Lung (tissue), 12 donors: ENCODE data around the gene BTBD16. TPM values are rescaled to one million over a fixed set of nuclear protein-coding genes. Genes with fewer than 3 reads are reported as not detected.

Source experiments
- ATAC-seq: fragments of 200-7000 bp; cut with Tn5 transposase; one replicate; pipeline ENCODE4 v1.9.1; 2020; ENCODE audit warnings: moderate number of reproducible peaks; ENCODE audit not compliant: insufficient read depth, low FRiP score
- DNase-seq, 3 donors: peaks; one replicate each; pipeline ENCODE4 v3.0.0-alpha.2; 2013 to 2017
- H3K27ac ChIP-seq, 2 donors: one replicate each; pipeline ENCODE4 v1.5.1; 2013; ENCODE audit warnings: mild to moderate bottlenecking in 2 of 2, moderate library complexity in 2 of 2, control low read depth in 1 of 2, inconsistent platforms in 1 of 2, low read depth in 1 of 2, low read length in 1 of 2
- H3K27me3 ChIP-seq, 3 donors: one replicate each; pipeline ENCODE4 v1.5.1; 2013; ENCODE audit warnings: low read length in 2 of 3; ENCODE audit not compliant: control insufficient read depth in 3 of 3, insufficient read depth in 3 of 3
- H3K36me3 ChIP-seq, 4 donors: one replicate each; pipeline ENCODE4 v1.5.1; 2013; ENCODE audit warnings: low read length in 4 of 4, mild to moderate bottlenecking in 1 of 4, moderate library complexity in 1 of 4; ENCODE audit not compliant: control insufficient read depth in 4 of 4, insufficient read depth in 4 of 4
- H3K4me1 ChIP-seq, 5 donors: one replicate each; pipeline ENCODE4 v1.5.1; 2013; ENCODE audit warnings: low read length in 5 of 5, mild to moderate bottlenecking in 2 of 5, moderate library complexity in 1 of 5; ENCODE audit not compliant: control insufficient read depth in 5 of 5, insufficient read depth in 5 of 5
- H3K4me3 ChIP-seq: one replicate; pipeline ENCODE4 v1.5.1; 2013; ENCODE audit warnings: mild to moderate bottlenecking, control low read depth, moderate library complexity
- H3K9ac ChIP-seq, 2 donors: one replicate each; pipeline ENCODE4 v1.5.1; 2013; ENCODE audit warnings: low read length in 2 of 2, control low read depth in 1 of 2; ENCODE audit not compliant: insufficient read depth in 1 of 2
- H3K9me3 ChIP-seq, 4 donors: one replicate each; pipeline ENCODE4 v1.5.1; 2013; ENCODE audit warnings: low read length in 3 of 4, mild to moderate bottlenecking in 1 of 4, moderate library complexity in 1 of 4; ENCODE audit not compliant: control insufficient read depth in 4 of 4, insufficient read depth in 3 of 4
- CTCF ChIP-seq: IDR thresholded peaks from 2 replicates; pipeline ENCODE4 v1.5.1; 2012; ENCODE audit warnings: mild to moderate bottlenecking; ENCODE audit errors: control extremely low read depth, extremely low read depth
- WGBS, 2 donors: extraction: QIAGEN DNeasy Blood & Tissue Kit; methylation state at CpG; one replicate each; pipeline ENCODE4 v1.1.7; 2013; 5-methylcytosine and 5-hydroxymethylcytosine counted together
- polyA plus RNA-seq, 2 donors: library from polyadenylated mRNA; stranded (reverse); fragments of 200-250 nt; gene quantifications; one replicate each; pipeline ENCODE4 v1.2.1, GENCODE V29; 2013
- total RNA-seq, 2 donors: library from RNA; depleted of rRNA in 1 of 2; stranded (reverse); fragments of >200 nt in 1 of 2; gene quantifications; one replicate each; pipeline ENCODE4 v1.2.1, GENCODE V29; 2014 to 2021
- donor health status: control.
- donor health status: control.
- donor health status: Bipolar disorder and iron deficiency.
- donor health status: healthy.
- donor health status: DM: yes; HTN: yes; CAD: no.

The BTBD16 gene
- total and polyA plus RNA-seq, 4 donors = 0.03 to 0.73 (median 0.67) TPM; not detected in 1

- Histone ChIP-seq H3K4me1 (peaks cover 0 to 2% (median 0%) of the 10 kb centered on the region in 5 donors), H3K27me3 (no peaks in the 10 kb centered on the region), H3K27ac (no peak overlapping the region), H3K9me3 (no peaks in the 10 kb centered on the region), H3K9ac (no peak overlapping the region), H3K4me3 (no peak overlapping the region), H3K36me3 (no peaks in the 10 kb centered on the region)
- WGBS, 2 donors = 82 to 90% methylated on average over 3 of the region's 3 CpGs
- TF ChIP-seq CTCF = no peak
- ATAC-seq = no peak
- no peak for DNase-seq
Observed at GRCh38 chr10:122292376-122292775, 21.3 kb downstream of the BTBD16 start.

- 79 to 83% methylated on average over 10 of the region's 10 CpGs for WGBS, 2 donors
- Histone ChIP-seq H3K36me3 (no peaks in the 10 kb centered on the region), H3K9ac (no peak overlapping the region), H3K9me3 (no peaks in the 10 kb centered on the region), H3K27me3 (no peaks in the 10 kb centered on the region), H3K4me1 (no peaks in the 10 kb centered on the region), H3K4me3 (no peak overlapping the region), H3K27ac (no peak overlapping the region)
- ATAC-seq = no peak
- DNase-seq = no peak
- no peak for TF ChIP-seq CTCF
Observed at GRCh38 chr10:122293156-122293960, 22.3 kb downstream of the BTBD16 start.

- no peak for TF ChIP-seq CTCF
- H3K9ac ChIP-seq = no peak overlapping the region
- no peak for DNase-seq
Observed at GRCh38 chr10:122293961-122294380, 22.9 kb downstream of the BTBD16 start.

More at GRCh38 chr10:122293961-122294380, 22.9 kb downstream of the BTBD16 start:
- no peaks in the 10 kb centered on the region for H3K27me3 ChIP-seq
- no peak overlapping the region for H3K27ac ChIP-seq
- 74 to 84% methylated on average over 4 of the region's 4 CpGs for WGBS, 2 donors
- no peaks in the 10 kb centered on the region for H3K36me3 ChIP-seq
- H3K9me3 ChIP-seq = no peaks in the 10 kb centered on the region
- no peak overlapping the region for H3K4me3 ChIP-seq
- no peak for ATAC-seq
- no peaks in the 10 kb centered on the region for H3K4me1 ChIP-seq
